ENCODE measurements around the gene GMPR2.
"Not testable (repeated sequence)": the region's sequence is repeated elsewhere in the genome, so short reads cannot be mapped to it uniquely, and the experiment has no call there.

The GMPR2 gene

DNA sequence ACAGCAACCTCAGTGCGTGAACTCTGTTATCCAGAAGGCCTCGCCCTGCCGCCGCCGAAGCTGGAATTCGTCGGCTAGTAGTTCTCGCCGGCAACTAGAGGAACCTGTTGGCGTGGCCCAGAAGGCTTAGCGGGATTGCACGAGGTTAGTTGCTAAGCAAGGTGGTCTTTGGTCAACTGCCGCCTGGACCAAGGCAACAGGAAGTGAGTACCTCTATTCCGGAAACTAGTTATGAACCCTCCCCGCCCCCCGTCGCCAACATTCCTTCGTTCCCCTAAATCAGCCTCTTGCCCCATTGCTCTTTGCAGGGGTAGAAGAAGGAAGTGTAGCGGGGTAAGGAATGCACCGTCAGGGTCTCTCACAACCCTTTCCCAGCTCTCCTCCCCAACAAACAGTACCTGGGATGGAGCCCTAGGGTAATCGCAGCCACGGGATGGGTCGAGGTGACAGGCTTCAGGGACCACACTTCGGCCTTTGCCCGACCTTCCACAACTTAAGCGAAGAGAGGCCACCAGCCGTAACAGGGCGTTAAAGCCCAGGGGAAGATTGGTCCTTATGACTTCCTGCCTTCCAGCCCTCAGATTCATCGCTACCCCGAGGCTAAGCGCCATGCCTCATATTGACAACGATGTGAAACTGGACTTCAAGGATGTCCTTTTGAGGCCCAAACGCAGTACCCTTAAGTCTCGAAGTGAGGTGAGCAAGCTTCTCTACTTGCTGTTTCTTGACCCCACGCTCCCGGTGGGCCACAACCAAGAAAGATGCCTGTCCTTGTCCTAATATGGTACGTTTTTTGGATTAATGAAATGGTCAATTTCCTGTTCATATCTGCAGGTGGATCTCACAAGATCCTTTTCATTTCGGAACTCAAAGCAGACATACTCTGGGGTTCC is at the start of gene GMPR2:
Gene GMPR2 (plus strand): TSS at position 285 of the 893 bp plus-strand sequence. CDS start 325 bp downstream, at position 610.
- DNase-seq, result peak; percentile 79

- no peak for DNase-seq
These were observed 49.7 kb upstream of the GMPR2 start for GRCh38 chr14:24183014-24183481.

DNA sequence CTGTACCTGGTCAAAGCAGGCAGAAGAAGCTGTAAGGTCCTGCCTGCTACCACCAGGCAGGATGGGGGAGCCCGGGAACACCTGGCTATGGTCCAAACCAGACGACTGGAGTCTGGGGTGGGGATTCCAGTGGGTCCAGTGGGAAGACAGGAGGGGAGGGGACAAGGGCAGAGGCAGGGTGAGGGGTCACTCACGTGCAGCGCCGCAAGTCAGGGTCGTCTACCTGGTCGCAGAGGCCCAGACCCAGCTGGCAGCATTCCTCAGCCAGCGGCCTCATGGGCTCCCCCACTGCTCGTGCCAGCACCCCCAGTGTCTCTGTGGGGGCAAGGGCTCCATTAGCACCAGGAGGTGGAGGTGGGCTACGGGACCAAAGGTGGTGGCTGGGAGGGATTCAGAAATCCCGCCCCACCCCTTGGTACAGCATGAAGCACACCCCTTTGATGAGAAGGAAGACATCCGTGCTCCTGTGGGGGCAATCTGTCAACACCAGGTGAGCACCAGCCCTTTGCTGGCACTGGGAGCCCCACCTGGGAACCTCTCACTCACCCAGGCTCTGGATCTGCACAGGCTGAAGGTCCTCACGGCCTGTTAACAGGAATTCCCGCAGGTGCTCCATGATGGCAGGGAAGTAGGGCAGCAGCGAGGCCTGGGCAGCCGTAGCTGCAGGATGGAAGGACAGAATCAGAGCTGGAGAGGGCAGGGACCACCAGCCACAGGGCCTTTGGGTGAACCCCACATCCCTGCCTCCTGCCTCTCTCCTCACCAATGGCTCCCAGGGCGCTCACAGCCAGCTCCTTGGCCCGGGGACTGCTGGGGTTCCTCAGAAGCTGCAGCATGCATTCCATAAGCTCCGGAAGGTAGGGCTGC is 48.4 kb upstream of the GMPR2 start:
- DNase-seq, result no peak

- no peak for DNase-seq
These were observed 47.7 kb upstream of the GMPR2 start for GRCh38 chr14:24185026-24185425.

DNA sequence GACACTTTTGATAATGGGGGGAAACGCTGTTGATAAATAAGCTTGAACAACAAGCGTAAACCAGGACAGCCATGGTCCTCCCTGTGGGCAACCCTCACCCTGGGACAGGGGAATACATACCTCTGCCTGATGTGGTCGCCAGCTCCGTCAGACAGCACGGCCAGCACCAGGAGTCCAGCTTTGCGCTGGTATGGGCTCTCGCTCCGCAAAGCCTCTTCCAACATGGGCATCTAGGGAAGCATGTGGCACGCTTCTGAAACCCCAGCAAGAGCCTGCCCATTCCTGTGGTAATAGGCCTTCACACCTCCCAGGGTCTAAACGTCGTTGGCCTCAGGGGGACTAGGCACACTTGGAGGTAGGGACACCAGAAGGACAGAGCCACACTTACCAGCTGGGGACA is 47.0 kb upstream of the GMPR2 start:
- no peak for DNase-seq

- DNase-seq, result no peak
These were observed 45.7 kb upstream of the GMPR2 start for GRCh38 chr14:24186831-24187538.

DNA sequence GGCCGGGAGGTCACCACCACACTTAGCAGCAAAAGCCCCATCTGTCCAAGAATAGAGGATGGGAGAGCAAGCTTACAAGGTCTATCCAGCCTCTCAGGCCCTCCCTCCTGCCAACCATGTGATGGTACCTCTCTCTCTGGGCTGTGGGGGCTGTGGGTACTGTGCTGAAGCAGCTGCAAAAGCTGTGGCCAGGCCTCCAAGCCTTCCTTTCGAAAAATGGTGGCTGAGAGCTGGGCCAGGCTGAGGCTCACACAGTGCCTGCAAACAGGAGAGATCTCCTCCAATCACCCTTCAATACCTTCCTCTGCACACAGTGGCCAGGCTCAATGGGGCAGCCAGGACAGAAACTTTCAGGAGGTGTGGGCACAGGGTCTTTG is 45.2 kb upstream of the GMPR2 start:
- no peak for DNase-seq

DNA sequence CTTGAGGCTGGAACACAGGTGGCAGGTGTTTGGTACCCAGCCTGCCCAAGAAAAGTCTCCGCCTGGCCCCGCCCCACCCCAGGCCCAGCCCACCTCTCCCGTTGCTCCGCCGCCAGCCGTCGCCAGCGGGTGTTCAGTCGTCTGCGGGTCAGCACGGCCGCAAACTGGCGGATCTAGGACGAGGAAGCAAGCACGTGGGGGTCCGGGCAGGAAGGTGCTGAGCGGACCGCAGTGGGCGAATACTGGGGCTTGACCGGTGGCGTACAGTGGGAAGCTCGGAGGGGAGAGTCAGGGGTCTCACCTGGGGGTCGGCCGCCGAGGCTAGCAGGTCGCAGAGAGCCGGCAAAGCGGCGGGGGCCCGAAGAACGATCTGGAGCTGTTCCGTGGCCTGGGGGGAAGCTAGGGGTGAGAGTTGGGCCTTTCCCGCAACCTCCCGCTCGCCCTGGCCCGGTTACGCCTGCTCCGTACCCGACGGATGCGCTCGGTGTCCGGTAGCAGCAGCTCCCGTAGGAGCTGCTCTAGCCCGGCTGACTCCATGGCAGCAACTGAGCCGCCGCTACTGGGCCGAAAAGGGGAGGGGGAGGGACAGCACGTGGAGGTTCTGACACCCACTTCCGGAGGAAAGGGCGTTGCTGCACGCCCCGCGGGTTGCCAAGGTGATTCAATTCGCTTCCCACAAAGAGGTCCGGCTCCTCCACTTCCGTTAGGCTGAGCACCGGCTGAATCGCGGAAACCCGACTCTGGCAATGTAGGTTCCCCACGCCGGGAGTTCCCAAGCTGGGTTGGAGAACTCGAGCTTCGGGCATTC is 44.3 kb upstream of the GMPR2 start, which contains the start of gene IPO4:
Gene IPO4 (minus strand): TSS at position 566 of the 808 bp plus-strand sequence. CDS start 29 bp downstream, at position 537.
- peak; percentile 95 for DNase-seq

- no peak for DNase-seq
These were observed 43.7 kb upstream of the GMPR2 start for GRCh38 chr14:24189059-24189375.

- no peak for DNase-seq
These were observed 43.3 kb upstream of the GMPR2 start for GRCh38 chr14:24189460-24189859.

DNA sequence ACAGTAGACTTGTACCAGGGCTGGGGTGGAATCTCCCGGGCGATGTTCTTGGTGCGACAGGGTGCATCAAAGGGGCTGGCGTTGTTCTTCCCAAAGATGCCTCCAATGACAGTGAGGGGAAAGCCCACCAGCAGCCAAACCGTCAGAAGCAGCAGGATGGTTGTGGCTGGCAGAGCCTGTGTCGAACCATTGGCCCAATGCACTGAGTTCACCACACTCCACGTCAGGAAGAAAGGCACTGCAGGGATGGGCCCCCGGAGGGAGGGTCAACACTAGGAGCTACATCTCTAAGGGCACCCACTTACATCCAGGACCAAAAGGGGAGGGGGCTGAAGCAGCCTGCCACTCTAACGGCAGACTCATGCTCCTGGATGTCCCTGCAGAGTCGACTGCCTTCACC is 42.3 kb upstream of the GMPR2 start:
- no peak for DNase-seq

DNA sequence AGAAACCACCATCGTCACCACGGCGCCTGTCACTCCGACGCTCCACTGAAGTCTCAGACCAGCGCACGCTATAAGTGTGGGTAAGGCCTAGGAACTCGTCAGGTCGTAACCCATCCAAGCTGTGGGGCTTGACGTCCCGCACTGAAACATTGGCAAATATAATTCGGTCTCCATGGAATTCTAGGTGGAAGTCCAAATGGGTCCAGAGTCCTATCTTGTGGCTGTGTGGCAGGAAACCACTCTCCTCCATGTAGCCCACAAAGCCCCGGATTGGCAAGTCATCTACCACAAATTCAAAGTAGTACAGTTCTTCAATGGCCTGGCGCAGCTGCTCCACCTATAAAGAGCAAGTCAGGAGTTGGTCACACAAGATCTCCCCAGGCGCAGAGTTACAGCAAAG is 39.8 kb upstream of the GMPR2 start:
- DNase-seq, result no peak

GRCh38 chr14:24194186-24194872 is 38.4 kb upstream of the GMPR2 start:
- no peak for DNase-seq

DNA sequence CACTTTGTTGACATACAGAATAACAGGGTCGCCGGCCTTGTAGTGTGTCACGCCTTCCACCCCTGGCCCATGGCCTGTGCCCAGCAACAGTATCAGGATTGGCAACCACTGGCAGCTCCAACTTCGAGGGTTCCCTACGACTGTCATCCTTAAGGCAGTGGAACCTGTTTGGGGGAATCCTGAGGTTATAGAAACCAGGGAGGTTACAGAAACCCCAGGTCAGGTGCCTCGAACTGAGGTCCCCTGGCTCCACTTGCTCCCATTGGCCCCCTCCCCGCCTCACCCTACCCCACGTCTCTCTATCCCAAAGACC is 37.9 kb upstream of the GMPR2 start:
- no peak for DNase-seq

DNA sequence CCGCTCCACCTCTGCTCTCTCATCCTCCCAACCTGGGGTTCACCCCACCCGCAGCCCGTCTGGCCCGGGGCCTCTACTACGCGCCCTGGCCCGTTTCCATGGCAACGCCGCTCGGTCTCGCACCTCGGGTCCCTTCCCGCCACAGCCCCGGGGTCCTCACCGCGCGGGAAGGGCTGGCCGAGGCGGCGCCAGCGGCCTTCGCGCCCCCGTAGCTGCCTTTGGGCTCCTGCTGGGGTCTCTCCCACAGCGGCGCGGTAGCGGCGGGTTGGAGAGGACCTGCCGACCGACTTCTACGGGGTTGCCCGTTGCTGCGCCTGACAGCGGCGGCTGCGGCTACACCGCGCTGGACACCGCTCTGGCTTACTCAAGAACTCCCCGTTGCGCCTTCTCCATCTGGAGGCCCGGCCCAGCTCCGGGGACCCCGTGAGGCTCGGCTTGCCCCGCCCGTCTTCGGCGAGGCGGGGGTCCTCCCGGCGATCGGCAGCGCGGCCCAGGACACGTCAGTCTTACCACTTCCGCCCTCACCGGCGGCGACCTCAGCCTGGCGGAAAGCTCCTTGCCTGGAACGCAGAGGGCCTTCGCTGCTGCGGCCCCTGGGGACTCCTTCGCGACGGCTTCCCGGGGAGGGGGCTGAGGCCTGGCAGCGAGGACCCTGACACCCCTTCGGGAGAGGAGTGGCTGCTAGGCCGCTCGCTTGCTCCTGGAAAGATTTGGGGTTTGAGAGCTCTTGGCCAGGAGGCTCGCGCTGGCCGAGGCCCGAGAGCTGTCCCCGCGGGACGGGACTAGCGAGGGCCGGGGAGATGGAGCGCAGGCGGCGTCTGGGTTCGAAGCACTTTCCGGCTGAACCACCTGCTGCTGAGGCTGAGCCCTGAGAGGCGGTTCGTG is 37.3 kb upstream of the GMPR2 start, which contains the start of gene TM9SF1:
Gene TM9SF1 (minus strand): TSS at position 256 of the 885 bp plus-strand sequence. CDS start 422 bp downstream, outside the sequence.
- DNase-seq, result peak; percentile 59

DNA sequence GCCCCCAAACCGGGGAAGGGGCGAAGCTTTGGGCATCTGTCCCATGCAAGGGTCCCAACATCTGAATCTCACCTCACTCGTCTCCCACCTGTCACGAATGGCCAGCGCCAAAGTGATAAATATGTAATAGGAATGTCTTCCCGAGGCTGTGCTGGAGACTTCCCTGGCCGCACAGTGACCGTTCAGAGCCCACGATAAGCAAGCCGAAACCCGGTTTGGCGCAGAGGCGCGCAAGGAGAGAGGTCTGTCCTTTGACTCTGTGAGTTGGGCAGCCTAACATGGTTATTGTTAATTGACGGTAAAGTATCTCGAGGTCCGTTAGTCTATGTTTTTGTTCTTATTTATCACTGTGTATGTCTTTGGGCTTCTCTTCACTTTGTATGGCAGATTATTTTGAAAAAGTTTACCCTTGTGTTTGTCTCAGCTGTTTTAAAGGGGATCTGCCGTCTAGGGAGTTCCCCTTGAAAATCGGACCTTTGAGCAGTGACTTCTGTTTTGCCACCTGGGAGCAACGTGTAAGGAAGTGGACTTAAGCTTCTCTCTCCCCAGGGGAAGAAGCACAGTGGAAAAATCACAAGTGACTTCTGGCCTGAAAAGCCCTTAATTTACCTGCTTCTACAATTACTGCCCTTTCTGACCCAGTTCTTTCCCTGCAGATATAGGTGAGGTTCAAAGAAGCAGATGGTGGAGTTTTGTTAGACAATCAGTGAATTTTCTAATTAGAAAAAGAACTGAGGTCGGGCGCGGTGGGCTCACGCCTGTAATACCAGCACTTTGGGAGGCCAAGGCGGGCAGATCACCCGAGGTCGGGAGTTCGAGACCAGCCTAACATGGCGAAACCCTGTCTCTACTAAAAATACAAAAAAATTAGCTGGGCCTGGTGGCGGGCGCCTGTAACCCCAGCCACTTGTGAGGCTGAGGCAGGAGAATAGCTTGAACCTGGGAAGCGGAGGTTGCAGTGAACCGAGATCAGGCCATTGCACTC is 36.4 kb upstream of the GMPR2 start:
- DNase-seq, result peak; percentile 57

DNA sequence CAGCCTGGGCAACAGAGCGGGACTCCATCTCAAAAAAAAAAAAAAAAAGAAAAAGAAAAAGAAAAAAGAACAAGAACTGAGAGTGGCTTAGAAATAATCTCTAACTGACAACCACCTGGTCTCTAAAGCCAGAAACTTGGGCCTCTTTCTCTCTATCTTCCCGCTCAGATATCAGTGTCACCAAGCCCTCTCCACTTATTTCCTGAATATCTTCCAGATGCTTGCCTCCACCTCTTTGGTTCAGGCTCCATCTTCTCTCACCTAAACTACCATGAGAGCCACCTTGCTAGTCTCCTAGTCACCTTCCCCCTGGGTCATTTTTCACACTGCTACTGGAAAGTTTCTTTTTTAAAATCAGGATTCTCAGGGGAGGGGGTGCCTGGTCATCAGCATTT is 35.7 kb upstream of the GMPR2 start:
- no peak for DNase-seq

DNA sequence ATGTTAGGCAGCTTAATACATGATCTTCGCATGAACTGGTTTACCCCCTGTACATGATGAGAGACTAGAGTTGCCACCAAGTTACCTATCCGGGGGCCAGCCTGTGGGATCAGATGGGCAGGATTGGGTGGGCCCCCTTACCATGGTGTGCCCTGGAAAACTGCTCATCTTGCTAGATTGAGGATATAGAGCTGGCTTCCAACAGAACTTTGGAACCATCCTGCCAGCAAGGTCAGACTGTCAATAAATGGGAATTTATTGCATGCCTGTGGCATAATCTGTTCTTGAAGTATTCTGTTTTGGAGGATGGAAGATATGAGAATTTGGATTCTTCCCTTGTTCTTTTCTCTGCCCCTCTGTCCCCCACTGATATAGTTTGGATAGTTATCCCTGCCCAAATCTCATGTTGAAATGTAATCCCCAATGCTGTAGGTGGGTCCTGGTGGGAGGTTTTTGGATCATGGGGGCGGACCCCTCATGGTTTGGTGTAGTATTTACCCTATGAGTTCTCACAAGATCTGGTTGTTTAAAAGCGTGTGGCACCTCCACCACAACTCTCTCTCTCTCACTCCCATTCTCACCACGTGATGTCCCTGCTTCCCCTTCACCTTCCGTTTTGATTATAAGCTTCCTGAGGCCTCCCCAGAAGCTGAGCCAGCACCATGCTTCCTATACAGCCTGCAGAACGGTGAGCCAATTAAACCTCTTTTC is 33.8 kb upstream of the GMPR2 start:
- no peak for DNase-seq

DNA sequence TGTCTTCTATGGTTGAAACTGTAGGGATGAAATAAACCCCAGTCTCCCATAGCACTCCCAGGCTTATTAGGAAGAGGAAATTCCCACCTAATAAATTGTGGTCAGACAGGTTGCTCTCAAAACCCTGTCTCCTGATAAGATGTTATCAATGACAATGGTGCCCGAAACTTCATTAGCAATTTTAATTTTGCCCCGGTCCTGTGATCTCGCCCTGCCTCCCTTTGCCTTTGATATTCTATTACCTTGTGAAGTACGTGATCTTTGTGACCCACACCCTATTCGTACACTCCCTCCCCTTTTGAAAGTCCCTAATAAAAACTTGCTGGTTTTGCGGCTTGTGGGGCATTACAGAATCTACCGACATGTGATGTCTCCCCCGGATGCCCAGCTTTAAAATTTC is 30.2 kb upstream of the GMPR2 start:
- DNase-seq, result not testable (repeated sequence)
